NAMALWA (cell line): ENCODE results near the gene UCHL3.
"Not testable (repeated sequence)": the region's sequence is repeated elsewhere in the genome, so short reads cannot be mapped to it uniquely, and the experiment has no call there.

Experiments used
- DNase-seq: peaks from one replicate; pipeline ENCODE4 v3.0.0-alpha.2; 2015; ENCODE audit warnings: low spot score

The UCHL3 gene

DNA sequence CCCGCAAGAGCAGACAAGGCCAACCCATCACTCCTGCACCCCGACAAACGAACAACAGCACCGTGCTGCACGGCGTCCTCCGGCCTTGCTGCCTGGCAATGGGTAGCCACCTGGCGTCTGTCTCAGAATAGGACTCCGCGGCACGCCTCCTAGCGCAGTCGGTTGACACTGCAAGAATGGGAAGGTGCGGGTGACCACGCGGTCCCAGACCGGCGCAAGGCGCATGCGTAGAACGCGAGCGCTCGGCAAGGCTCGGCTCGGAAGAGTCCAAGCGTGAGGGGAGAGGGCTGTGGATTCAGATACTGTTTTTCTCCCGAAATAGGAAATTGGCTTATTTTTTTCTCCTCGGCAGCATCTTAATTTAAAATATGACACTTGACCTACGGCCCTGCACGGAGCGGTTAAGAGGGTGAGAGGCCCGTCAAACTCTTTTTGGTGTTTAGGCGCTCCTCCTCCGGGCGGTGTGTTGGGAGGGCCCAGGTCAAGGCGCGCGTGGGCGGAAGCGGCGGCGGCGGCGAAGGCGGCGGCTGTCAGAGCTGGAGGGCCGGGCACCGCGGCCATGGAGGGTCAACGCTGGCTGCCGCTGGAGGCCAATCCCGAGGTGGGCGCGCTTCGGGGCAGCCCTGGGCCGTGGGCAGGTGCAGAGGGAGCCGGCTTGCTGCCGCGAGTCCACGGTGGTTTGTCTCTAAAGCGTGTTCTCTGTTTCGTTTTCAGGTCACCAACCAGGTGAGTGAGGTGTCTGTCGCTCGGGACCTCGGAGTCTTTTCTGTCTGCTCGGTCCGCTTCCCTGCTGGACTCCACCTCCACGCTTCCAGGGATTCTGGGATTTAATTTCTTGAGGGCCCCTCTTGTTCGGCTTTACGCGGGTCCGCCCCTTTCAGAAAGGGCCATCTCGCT is at the start of gene UCHL3:
Gene UCHL3 (plus strand): TSS at position 530 of the 897 bp plus-strand sequence. CDS start 30 bp downstream, at position 560.
- DNase-seq, result peak; percentile 99

DNA sequence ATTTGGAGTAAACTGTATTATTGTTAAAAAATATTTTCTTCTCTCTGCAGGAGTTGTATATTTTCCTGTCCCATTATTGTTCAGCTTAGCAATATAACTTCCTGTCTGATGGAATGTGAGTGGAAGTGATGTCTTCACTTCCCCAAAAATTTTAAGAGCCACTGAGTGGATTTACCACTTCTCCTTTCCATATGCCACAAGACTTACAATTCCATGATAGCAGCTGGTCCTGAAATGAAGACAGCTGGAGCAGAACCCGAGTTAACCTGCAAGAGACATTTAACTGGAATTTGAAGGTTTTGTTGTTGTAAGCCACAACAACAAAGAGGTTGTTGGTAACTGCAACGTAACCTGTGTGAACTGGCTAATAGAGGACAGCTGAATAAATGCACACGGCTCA is 44.3 kb upstream of the UCHL3 start:
- no peak for DNase-seq

DNA sequence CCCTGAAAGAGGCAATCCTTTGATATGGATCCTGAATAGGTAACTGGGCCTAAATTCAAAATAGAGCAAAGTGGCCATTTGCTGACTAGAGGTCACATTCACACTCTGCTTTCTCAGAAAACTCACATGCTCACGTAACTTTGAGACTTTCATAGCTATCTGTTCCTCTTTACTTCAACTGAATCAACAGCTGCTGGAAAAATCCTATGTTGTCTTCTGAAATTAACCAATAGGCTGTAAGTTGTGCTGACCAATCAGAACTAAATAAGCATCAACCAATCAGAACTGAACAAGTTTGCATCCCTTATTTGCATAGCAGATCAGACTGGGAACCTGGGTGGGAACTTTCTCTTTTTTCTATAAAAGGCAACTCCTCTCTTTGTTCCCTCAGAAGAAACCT is 43.6 kb upstream of the UCHL3 start:
- DNase-seq, result peak; percentile 46

DNA sequence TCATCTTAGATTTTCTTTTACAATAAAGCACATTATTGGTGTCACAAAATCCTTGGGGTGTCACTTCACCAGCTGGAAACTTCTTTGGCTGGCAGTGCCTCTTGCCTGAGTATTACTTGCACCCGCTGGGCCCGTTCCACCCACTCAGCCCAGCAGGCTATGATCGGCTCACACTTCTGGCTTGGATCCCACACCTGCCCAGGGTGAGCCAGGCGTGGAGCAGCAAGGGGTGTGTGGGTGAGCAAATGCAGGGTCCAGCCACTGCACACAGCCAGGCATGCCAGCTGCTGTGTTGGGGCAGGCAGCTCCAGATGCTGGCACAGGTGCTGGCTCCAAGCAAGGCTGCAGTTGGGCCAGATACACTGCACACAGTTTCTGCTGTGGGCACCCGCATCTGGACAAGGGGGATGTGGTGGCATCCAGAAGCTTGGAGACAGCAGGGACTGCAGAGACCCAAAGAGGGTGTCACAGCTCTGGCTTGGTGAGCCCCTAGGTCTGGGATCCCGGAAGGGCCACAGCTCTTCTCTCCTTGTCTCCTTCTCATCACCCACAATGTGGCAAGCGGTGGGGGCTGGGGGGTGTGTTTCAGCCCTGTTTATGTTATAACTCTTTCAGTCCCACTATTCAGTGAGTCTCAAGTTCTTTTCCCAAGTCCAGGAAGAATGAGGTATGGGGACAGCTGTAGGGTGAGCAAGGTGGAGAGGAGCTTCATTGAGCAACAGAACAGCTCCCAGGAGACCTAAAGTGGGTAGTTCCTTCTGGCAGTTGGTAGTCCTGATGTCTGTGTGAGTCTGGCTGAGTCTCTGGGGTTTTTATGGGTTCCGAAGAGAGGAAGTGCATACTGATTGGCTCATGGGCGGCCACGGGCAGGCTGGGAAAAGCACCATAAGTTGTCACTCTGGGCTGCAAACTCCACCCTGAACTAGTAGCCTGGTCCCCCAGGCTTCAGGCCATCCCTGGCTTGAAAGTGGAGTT is 42.3 kb upstream of the UCHL3 start:
- no peak for DNase-seq

DNA sequence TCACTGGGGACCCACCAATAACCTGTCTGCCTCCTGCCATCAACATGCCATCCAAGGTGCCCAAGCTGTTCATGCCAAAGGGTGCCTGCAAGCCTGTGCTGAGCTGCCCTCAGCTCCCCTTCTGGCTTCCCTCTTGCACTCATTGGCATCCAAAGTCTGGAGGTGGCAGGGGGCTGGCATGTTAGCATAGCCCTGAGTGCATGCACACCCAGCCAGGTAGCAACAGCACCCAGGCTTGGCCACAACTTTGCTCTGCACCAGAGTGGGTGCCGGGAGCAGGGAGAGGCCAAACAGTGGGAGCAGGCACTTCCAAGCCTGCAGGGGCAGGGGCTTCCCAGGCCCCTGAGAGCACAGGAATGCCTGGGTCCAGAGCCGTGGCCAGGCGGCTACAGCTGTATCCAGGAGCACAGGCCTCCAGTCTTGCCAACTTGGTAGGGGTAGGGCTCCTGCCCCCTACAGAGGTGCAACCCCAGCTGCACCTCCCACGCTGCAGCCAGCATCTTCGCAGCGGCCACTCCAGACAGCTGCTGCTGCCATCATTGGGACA is 41.5 kb upstream of the UCHL3 start:
- DNase-seq, result no peak

DNA sequence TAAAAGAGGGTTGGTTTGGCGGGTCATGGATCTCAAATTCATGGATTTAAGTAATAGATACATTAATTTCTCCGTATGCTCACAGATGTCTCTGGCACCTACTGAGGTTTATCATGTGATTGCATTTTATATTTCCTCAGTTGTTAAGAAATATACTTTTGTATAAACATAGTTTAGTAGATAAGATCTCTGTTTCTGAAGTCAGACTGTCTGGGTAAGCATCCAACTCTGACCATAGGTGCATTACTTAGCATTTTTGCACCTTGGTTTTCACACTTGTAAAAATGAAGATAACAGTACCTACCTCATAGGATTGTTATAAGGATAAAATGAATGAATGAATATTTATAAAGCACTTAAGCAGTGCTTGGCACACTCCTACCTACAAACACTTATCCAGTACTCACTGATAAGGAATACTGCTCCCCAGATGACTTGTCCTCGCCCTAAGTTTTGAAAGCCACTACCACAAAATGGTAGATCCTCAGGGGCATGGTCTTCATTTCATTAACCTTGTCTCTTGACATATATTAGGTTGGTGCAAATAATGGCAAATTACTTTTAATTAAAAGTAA is 38.5 kb upstream of the UCHL3 start:
- no peak for DNase-seq

DNA sequence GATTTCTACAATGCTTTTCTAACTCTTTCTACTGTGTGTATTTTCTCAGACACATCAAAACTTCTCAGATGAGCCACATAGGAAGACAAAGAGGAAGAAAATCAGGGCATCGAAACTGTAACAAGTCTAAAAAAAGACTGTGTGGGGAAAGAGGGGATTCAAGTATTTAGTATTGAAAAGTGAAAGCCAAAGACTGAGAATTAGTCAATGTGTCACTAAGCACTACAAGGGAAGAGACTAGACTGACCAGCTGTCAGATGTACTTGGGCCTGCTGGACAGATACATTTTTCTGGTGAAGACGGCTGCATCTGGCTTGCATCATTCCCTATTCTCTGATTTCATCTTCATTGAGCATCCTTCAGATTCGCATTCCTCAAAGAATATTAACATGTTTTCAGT is 37.3 kb upstream of the UCHL3 start:
- DNase-seq, result no peak

DNA sequence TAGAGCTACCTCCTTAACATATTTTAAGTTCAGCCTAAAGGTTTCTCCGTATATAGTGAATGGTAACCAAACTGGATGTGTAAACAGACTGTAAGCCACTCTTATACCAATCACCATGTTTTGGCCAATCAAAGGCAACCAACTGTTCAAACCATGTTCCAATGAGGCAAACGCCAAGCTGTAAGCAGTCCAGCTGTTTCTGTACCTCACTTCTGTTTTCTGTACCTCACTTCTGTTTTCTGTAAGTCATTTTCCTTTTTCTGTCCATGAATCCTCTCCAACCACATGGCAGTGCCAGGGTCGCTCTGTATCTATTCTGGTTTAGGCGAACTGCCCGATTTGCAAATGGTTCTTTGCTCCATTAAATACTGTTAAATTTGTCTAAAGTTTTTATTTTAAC is 36.3 kb upstream of the UCHL3 start:
- DNase-seq, result no peak

DNA sequence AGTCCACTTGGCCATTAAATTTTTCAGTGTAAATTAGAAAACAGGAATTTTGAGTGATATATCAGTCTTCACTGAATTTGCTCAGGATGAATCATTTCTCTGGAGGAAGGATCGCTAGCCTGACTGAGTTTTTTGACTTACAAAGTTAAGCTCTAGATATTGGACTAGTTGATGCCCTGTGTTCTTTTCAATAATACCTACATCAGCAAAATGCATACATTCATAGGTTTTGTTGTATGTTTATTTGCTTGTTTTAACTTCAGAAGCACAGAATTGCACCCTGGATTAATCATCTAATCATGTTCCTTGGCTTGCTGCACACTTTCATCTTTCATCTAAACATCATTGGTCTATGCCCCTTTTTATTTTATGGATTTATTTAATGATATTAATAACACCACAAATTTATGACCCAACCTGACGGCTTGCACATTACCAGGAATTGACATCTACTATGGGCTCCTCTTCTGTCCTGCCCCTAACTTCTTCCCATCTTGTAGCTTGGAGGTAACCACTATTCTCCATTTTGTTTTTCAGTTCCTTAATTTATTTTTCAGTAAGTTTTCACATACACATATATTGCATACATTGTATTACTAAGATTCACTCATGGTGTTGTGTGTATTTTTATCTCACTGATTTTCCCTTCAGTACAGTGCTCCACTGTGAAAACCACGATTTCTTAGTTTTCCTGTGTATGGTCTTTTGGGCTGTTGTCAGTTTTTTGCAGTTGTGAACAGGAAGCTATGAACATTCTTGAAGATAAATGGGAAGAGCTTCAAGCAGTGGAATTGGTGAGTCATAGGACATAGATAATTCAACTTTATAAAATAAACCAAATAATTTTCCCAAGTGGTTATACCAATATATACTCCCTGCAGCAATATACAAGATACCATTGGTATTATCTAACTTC is 35.3 kb upstream of the UCHL3 start:
- no peak for DNase-seq

DNA sequence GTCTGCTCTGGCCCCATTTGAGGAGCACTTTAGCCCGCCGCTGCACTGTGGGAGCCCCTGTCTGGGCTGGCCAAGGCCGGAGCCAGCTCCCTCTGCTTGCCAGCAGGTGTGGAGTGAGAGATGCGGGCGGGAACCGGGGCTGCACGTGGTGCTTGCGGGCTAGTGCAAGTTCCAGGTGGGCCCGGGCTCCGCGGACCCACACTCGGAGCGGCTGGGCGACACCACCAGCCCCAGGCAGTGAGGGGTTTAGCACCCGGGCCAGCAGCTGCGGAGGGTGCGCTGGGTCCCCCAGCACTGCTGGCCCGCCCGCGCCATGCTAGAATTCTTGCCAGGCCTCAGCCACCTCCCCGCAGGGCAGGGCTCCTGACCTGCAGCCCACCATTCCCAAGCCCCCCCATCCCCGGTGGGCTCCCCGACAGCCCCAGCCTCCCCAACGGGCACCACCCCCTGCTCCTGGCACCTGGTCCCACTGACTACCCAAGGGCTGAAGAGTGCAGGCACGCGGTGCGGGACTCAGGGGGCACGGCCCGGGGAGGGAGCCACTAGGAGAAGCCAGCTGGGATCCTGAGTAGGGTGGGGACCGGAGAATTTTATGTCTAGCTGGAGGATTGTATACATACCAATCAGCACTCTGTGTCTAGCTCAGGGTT is 31.0 kb upstream of the UCHL3 start:
- no peak for DNase-seq

DNA sequence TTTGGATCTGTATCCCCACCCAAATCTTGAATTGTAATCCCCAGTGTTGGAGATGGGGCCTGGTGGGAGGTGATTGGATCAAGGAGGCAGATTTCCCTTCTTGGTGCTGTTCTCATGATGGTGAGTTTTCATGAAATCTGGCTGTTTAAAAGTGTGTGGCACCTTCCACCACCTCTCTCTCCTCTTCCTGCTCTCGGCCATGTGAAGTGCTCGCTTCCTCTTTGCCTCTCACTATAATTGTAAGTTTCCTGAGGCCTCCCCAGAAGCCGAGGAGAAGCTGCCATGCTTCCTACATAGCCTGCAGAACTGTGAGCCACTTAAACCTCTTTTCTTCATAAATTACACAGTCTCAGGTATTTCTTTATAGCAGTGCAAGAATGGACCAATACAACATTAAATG is 27.6 kb upstream of the UCHL3 start:
- no peak for DNase-seq

DNA sequence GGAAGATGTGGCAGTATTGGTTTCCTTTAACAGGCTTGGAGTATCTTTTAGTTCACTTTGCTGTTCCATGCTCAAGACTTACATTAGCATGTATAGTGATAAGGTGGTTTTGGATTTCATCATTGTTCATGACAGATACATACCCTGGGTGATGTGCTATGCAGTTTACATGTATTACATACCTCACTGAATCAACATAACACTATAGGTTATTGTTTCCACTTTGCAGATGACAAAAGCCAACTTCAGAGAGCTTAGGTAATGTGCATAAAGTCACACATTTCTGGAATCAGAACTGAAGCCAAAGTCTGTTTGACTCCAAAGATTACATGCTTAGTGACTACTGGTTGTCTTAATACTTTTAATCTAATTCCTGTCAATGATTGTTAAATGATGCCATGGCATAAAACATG is 19.0 kb upstream of the UCHL3 start:
- no peak for DNase-seq

DNA sequence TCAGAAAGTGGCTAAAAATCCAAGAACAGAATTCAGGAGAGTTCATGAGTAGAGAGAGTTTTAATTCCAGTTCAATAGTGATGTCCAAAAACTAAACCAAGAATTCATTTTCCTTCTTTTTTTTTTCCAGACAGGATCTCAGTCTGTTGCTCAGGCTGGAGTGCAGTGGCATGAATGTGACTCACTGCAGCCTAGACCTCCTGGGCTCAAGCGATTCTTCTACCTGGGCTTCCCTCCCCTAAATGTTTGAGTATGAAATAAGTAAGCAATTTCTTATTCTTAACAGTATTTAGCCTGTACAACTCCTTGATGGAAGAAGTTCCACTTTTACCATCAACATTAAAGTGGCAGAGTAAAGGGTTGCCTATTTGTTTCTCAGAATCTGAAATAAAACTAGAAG is 15.7 kb upstream of the UCHL3 start:
- no peak for DNase-seq

DNA sequence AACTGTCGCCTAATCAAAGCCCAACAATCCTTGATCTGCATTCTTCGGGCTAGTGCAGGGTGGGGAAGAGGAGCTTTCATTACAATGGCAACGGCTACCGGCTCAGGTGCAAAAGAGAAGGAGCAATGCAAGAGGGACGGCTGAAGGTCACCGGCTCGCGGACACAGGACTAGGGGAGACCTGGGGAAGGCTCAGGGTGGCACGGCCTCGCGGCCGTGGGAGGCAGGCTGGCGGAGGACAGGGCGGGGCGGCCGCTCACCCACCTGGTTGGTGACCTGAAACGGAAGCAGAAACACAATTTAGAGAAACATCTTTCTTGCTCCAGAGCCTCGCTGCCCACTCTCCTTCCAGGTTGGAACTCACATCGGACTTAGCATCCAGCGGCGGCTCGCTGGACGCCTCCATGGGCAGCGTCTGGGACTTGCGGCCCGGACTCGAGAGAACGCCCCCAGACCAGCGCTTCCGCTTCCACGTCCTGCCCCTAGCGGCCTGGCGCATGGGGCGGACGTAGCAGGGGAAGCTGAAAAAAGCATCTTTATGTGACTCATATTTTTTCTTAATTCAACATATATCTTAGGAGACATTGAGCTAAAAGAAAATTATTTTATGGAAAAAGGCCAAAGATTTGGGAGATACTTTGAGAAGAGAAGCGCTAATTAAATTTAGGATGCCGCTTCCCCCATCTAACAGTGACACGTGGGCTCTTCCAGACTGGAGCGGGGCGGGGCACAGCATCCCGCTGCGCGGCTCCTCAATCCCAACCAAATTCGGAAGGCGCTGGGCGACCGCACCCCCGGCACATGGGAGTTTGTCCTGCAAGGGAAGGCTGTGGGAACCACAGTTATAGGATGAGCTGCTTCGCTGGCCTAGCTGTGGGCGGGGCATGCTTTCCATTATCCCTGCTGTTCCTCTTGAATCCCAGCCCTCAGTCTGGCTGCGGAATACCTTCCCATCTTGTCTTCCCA is 11.9 kb upstream of the UCHL3 start, which contains the start of gene COMMD6:
Gene COMMD6 (minus strand): TSS at position 441 of the 965 bp plus-strand sequence. CDS start 36 bp downstream, at position 405.
- DNase-seq, result peak; percentile 89

DNA sequence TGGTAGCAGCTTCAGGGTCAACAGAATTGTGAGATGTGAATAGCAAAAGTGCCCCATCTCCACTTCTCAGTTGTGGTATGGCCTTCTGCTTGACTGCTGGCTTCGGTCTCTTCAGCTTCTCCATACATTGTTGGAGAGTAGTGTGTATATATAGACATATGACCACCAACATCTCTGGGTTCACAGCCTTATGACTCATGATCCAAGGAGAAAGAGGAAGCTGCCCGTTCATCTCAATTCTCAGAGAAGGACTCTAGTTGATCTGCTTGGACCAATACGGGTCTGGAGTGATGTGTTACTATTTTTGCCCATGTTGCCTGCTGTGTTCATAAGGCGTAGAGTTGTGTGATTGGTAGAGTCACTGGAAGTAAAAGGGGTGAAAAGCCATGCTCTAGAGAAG is 8.3 kb upstream of the UCHL3 start:
- no peak for DNase-seq

DNA sequence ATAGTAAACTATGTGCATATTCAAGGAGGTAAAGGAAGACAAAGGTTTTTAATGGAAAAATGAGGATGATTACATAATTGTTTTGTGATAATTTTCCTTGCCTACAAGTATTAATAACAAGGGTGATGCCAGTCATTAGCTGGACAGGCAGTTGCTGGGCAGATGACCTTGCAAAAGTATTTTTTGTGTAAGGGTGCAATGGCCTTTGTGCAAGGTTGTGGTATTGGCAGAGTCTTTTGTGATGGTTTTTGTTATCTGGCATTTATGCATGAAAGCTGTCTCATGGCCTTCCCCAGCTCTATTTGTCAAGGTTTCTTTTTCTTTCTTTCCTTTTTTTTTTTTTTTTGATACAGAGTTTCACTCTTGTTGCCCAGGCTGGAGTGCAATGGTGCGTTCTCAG is 7.6 kb upstream of the UCHL3 start:
- no peak for DNase-seq

DNA sequence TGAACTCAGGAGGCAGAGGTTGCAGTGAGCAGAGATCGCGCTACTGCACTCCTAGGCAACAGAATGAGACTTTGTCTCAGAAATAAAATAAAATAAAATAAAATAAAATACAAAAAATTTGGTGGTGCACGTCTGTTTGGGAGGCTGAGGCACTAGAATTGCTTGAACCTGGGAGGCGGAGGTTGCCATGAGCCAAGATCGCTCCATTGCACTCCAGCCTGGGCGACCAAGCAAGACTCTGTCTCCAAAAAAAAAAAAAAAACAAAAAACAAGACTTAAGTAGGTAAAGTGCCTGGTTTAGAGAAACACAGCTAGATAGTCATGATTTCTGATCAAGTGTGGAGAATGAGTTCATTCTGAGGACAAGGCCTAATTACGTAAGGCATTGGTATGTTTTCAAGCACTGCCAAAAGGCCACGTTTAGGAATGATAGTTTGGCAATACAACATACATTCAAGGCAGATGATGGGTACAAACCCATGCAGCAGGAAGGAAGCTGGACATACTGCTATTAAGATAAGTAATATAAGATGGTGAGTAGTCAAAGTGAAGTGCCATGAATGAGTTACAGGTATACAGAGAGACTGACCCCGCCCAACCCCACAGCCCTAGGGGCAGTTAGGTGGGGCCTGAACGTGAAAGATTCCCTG is 4.8 kb upstream of the UCHL3 start:
- DNase-seq, result no peak

DNA sequence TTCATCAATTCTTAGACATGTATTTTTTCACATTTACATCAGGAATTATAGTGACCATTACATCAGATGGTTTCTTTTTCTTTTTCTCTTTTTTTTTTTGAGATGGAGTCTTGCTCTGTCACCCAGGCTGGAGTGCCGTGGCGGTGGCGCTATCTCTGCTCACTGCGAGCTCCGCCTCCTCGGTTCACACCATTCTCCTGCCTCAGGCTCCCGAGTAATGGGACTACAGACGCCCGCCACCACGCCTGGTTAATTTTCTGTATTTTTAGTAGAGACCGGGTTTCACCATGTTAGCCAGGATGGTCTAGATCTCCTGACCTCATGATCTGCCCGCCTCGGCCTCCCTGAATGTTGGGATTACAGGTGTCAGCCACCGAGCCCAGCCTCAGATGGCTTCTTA is 4.2 kb upstream of the UCHL3 start:
- not testable (repeated sequence) for DNase-seq

DNA sequence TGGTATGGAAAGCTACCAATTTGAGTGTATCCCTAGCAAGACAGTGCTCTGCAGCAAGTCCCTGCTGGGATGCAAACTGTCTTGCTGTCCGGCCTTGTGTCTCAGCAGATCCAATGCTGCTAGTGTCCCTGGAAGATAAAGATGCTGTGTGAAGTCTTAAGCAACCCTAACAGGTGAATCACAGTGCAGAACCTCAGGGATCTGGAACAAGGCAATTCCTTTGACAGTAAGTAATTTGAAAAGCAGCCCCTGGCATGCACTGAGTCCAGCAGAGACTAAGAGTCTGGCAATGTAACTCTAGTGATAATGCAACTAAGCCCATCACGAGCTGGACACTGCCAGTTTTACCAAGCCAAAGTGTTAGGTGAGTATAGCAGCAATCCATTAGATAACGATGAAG is 1.7 kb upstream of the UCHL3 start:
- DNase-seq, result no peak
